ENCODE results near the gene AFAP1L2. TPM values are rescaled to one million over a fixed set of nuclear protein-coding genes. Genes with fewer than 3 reads are reported as not detected.

The AFAP1L2 gene
- total RNA-seq, 2 experiments from 2014 or later: 1.1 to 1.2 TPM

GRCh38 chr10:114406455-114406854, 2.2 kb upstream of the AFAP1L2 start:
- ChIA-PET POLR2A (no interaction called here), CTCF (interaction anchor here (2.4 kb wide), 1 partner anchor 102 kb away, joined by 9 read pairs; no protein-coding TSS in a partner anchor)
- DNase-seq: no peak
- H3K4me3 Mint-ChIP-seq: no peak overlapping the region
- intact Hi-C loops (cut with micrococcal nuclease): no loop called here
- H3K9me3 Mint-ChIP-seq: no peaks in the 10 kb centered on the region
- H3K36me3 Mint-ChIP-seq: no peaks in the 10 kb centered on the region
- H3K4me1 Mint-ChIP-seq (ENCODE audit: low read depth): peaks cover 12% of the 10 kb centered on the region
- H3K27ac Mint-ChIP-seq: no peak overlapping the region
- peaks cover 41% of the 10 kb centered on the region for H3K27me3 Mint-ChIP-seq

GRCh38 chr10:114405011-114405350, 679 bp upstream of the AFAP1L2 start:
- H3K36me3 Mint-ChIP-seq: no peaks in the 10 kb centered on the region
- ChIA-PET CTCF (interaction anchor here (2.4 kb wide), 1 partner anchor 101 kb away, joined by 9 read pairs; no protein-coding TSS in a partner anchor), POLR2A (no interaction called here)
- H3K27ac Mint-ChIP-seq: no peak overlapping the region
- H3K27me3 Mint-ChIP-seq: peaks cover 48% of the 10 kb centered on the region
- DNase-seq: no peak
- intact Hi-C loops (cut with micrococcal nuclease): no loop called here
- peaks cover 12% of the 10 kb centered on the region for H3K4me1 Mint-ChIP-seq (ENCODE audit: low read depth)
- H3K4me3 Mint-ChIP-seq: no peak overlapping the region
- H3K9me3 Mint-ChIP-seq: no peaks in the 10 kb centered on the region

- Mint-ChIP-seq H3K4me3 (peak overlapping the region; percentile 7), H3K27ac (no peak overlapping the region)
Measured at GRCh38 chr10:114403541-114404161, 651 bp downstream of the AFAP1L2 start.

GRCh38 chr10:114402871-114403540, 1.3 kb downstream of the AFAP1L2 start:
- Mint-ChIP-seq H3K27ac (no peak overlapping the region), H3K9me3 (no peaks in the 10 kb centered on the region), H3K4me3 (peak overlapping the region; percentile 7), H3K36me3 (no peaks in the 10 kb centered on the region), H3K27me3 (peaks cover 63% of the 10 kb centered on the region), H3K4me1 (ENCODE audit: low read depth) (peaks cover 12% of the 10 kb centered on the region)
- intact Hi-C loops (cut with micrococcal nuclease): loop anchor here (5.0 kb wide), 1 partner anchor 101 kb away; no protein-coding TSS in a partner anchor
- CTCF ChIA-PET: interaction anchor here (2.1 kb wide), 1 partner anchor 100 kb away, joined by 8 read pairs; no protein-coding TSS in a partner anchor
- DNase-seq: no peak
- POLR2A ChIA-PET: no interaction called here

More at GRCh38 chr10:114403541-114404161, 651 bp downstream of the AFAP1L2 start:
- Mint-ChIP-seq H3K4me1 (ENCODE audit: low read depth) (peaks cover 12% of the 10 kb centered on the region), H3K36me3 (no peaks in the 10 kb centered on the region), H3K27me3 (peaks cover 58% of the 10 kb centered on the region), H3K9me3 (no peaks in the 10 kb centered on the region)
- ChIA-PET CTCF (interaction anchor here (2.1 kb wide), 1 partner anchor 100 kb away, joined by 8 read pairs; no protein-coding TSS in a partner anchor), POLR2A (no interaction called here)
- DNase-seq: no peak
- intact Hi-C loops (cut with micrococcal nuclease): loop anchor here (5.0 kb wide), 1 partner anchor 101 kb away; no protein-coding TSS in a partner anchor

- no peak for DNase-seq
- ChIA-PET POLR2A (no interaction called here), CTCF (interaction anchor here (2.1 kb wide), 1 partner anchor 99 kb away, joined by 8 read pairs; no protein-coding TSS in a partner anchor)
- no peaks in the 10 kb centered on the region for H3K9me3 Mint-ChIP-seq
- no peaks in the 10 kb centered on the region for H3K36me3 Mint-ChIP-seq
- no peak overlapping the region for H3K27ac Mint-ChIP-seq
- peaks cover 62% of the 10 kb centered on the region for H3K27me3 Mint-ChIP-seq
- intact Hi-C loops (cut with micrococcal nuclease): loop anchor here (5.0 kb wide), 1 partner anchor 100 kb away; no protein-coding TSS in a partner anchor
- H3K4me1 Mint-ChIP-seq (ENCODE audit: low read depth): peaks cover 12% of the 10 kb centered on the region
- no peak overlapping the region for H3K4me3 Mint-ChIP-seq
Measured at GRCh38 chr10:114402233-114402632, 2.1 kb downstream of the AFAP1L2 start.

GRCh38 chr10:114401195-114401791, 3.0 kb downstream of the AFAP1L2 start:
- CTCF ChIA-PET: no interaction called here
- no peak overlapping the region for H3K4me3 Mint-ChIP-seq
- intact Hi-C loops (cut with micrococcal nuclease): loop anchor here (5.0 kb wide), 1 partner anchor 99 kb away; no protein-coding TSS in a partner anchor
- POLR2A ChIA-PET: no interaction called here
- peaks cover 64% of the 10 kb centered on the region for H3K27me3 Mint-ChIP-seq
- H3K4me1 Mint-ChIP-seq (ENCODE audit: low read depth): peaks cover 12% of the 10 kb centered on the region
- H3K36me3 Mint-ChIP-seq: no peaks in the 10 kb centered on the region
- no peak overlapping the region for H3K27ac Mint-ChIP-seq
- no peak for DNase-seq
- H3K9me3 Mint-ChIP-seq: no peaks in the 10 kb centered on the region

GRCh38 chr10:114400091-114400490, 4.2 kb downstream of the AFAP1L2 start:
- intact Hi-C loops (cut with micrococcal nuclease): loop anchor here (5.0 kb wide), 1 partner anchor 98 kb away; no protein-coding TSS in a partner anchor
- Mint-ChIP-seq H3K4me1 (ENCODE audit: low read depth) (peaks cover 12% of the 10 kb centered on the region), H3K27ac (no peak overlapping the region), H3K9me3 (no peaks in the 10 kb centered on the region), H3K4me3 (no peak overlapping the region), H3K36me3 (no peaks in the 10 kb centered on the region), H3K27me3 (peaks cover 55% of the 10 kb centered on the region)
- ChIA-PET CTCF (no interaction called here), POLR2A (no interaction called here)
- DNase-seq: no peak

GRCh38 chr10:114399576-114399975, 4.7 kb downstream of the AFAP1L2 start:
- CTCF ChIA-PET: no interaction called here
- POLR2A ChIA-PET: no interaction called here
- H3K9me3 Mint-ChIP-seq: no peaks in the 10 kb centered on the region
- H3K36me3 Mint-ChIP-seq: no peaks in the 10 kb centered on the region
- peaks cover 11% of the 10 kb centered on the region for H3K4me1 Mint-ChIP-seq (ENCODE audit: low read depth)
- peaks cover 55% of the 10 kb centered on the region for H3K27me3 Mint-ChIP-seq
- H3K4me3 Mint-ChIP-seq: no peak overlapping the region
- intact Hi-C loops (cut with micrococcal nuclease): no loop called here
- DNase-seq: no peak
- no peak overlapping the region for H3K27ac Mint-ChIP-seq

- no peak for DNase-seq
- ChIA-PET CTCF (no interaction called here), POLR2A (interaction anchor here (0.8 kb wide), 1 partner anchor 25 kb away, joined by 11 read pairs; no protein-coding TSS in a partner anchor)
- peaks cover 53% of the 10 kb centered on the region for H3K27me3 Mint-ChIP-seq
- no peak overlapping the region for H3K4me3 Mint-ChIP-seq
- no peak overlapping the region for H3K27ac Mint-ChIP-seq
- intact Hi-C loops (cut with micrococcal nuclease): no loop called here
- H3K9me3 Mint-ChIP-seq: no peaks in the 10 kb centered on the region
- H3K4me1 Mint-ChIP-seq (ENCODE audit: low read depth): peaks cover 8% of the 10 kb centered on the region
- H3K36me3 Mint-ChIP-seq: no peaks in the 10 kb centered on the region
Measured at GRCh38 chr10:114398587-114399331, 5.5 kb downstream of the AFAP1L2 start.

- H3K36me3 Mint-ChIP-seq: no peaks in the 10 kb centered on the region
- H3K4me1 Mint-ChIP-seq (ENCODE audit: low read depth): peaks cover 1% of the 10 kb centered on the region
- no peak for DNase-seq
- ChIA-PET POLR2A (no interaction called here), CTCF (interaction anchor here (1.4 to 1.6 kb wide), 2 partner anchors 10 to 94 kb away, joined by 4 to 8 read pairs; no protein-coding TSS in a partner anchor)
- no peak overlapping the region for H3K4me3 Mint-ChIP-seq
- H3K27ac Mint-ChIP-seq: no peak overlapping the region
- intact Hi-C loops (cut with micrococcal nuclease): no loop called here
- peaks cover 53% of the 10 kb centered on the region for H3K27me3 Mint-ChIP-seq
- H3K9me3 Mint-ChIP-seq: no peaks in the 10 kb centered on the region
Measured at GRCh38 chr10:114397651-114398145, 6.6 kb downstream of the AFAP1L2 start.

- Mint-ChIP-seq H3K27ac (no peak overlapping the region), H3K9me3 (no peaks in the 10 kb centered on the region), H3K4me3 (no peak overlapping the region), H3K4me1 (ENCODE audit: low read depth) (no peaks in the 10 kb centered on the region), H3K36me3 (no peaks in the 10 kb centered on the region), H3K27me3 (peaks cover 42% of the 10 kb centered on the region)
- DNase-seq: no peak
- intact Hi-C loops (cut with micrococcal nuclease): no loop called here
- ChIA-PET CTCF (interaction anchor here (1.4 to 1.6 kb wide), 2 partner anchors 9 to 92 kb away, joined by 4 to 8 read pairs; no protein-coding TSS in a partner anchor), POLR2A (no interaction called here)
Measured at GRCh38 chr10:114396464-114396863, 7.8 kb downstream of the AFAP1L2 start.
